Stimulated activated naive CD8-positive, alpha-beta T cell treated with anti-CD3 and anti-CD28 coated beads, Interleukin-15, Interleukin-2, amounts not matched to agents 100 ng/mL and 50 ng/mL, for 24 hours (primary cell): Measurements from ENCODE around the gene VSIG2.
A peak's percentile ranks its signal among the peaks of the same experiment; 100 is the strongest.
"Not testable (repeated sequence)": the region's sequence is repeated elsewhere in the genome, so short reads cannot be mapped to it uniquely, and the experiment has no call there.

Source experiments
- H3K27ac Mint-ChIP-seq: one replicate; pipeline ENCODE4 v1.8.0; 2021; ENCODE audit warnings: mild to moderate bottlenecking, mixed read lengths
- H3K27me3 Mint-ChIP-seq: one replicate; pipeline ENCODE4 v1.8.0; 2021; ENCODE audit warnings: mixed read lengths
- H3K36me3 Mint-ChIP-seq: one replicate; pipeline ENCODE4 v1.8.0; 2021; ENCODE audit warnings: low read depth, mixed read lengths
- H3K4me1 Mint-ChIP-seq: one replicate; pipeline ENCODE4 v1.8.0; 2021; ENCODE audit warnings: low read depth, mixed read lengths
- H3K4me3 Mint-ChIP-seq: one replicate; pipeline ENCODE4 v1.8.0; 2021; ENCODE audit warnings: mild to moderate bottlenecking, mixed read lengths
- H3K9me3 Mint-ChIP-seq: one replicate; pipeline ENCODE4 v1.8.0; 2021; ENCODE audit warnings: mixed read lengths

Gene VSIG2

DNA sequence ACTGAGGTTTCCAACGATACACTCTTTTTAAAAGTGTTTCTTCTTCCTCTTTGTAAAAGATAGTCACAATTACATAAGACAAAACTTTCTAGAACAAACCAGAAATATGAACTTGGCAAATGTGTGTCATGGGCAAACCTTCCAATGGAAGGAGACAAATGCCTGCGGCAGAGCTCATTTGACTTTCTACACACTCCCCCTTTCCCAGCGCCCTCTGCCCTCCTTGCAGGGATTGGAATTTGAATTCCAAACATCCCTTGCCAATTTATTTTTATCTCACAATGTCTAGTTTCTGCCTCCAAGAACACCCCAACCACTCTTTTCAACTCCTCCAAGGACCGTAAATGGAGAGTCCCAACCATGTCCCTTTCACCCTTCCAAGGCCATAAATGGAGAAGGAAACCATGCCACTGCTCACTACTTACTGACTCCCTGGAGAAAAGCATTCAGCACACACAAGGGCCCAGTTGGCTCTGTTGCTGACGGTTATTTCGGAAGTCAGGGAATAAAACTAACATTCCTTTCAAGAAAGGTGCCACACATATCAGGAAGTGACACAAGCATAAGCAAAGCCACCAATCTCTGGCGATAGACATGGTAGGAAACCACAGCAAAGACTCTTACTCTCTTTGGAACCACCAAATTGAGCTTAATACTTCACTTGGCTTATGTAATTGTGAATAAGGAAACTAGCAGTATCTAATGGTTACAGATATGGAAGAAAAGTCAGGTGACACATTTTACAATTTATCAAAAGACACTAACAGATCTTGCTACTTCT lies 25.0 kb upstream of the VSIG2 start:
- no peak overlapping the region for H3K27ac Mint-ChIP-seq
- H3K9me3 Mint-ChIP-seq: no peaks in the 10 kb centered on the region
- peaks cover 30% of the 10 kb centered on the region for H3K36me3 Mint-ChIP-seq
- H3K4me1 Mint-ChIP-seq: peaks cover 14% of the 10 kb centered on the region
- no peak overlapping the region for H3K4me3 Mint-ChIP-seq
- no peaks in the 10 kb centered on the region for H3K27me3 Mint-ChIP-seq

GRCh38 chr11:124770959-124771358 lies 18.9 kb upstream of the VSIG2 start:
- not testable (repeated sequence) for H3K27ac Mint-ChIP-seq, H3K27me3 Mint-ChIP-seq

DNA sequence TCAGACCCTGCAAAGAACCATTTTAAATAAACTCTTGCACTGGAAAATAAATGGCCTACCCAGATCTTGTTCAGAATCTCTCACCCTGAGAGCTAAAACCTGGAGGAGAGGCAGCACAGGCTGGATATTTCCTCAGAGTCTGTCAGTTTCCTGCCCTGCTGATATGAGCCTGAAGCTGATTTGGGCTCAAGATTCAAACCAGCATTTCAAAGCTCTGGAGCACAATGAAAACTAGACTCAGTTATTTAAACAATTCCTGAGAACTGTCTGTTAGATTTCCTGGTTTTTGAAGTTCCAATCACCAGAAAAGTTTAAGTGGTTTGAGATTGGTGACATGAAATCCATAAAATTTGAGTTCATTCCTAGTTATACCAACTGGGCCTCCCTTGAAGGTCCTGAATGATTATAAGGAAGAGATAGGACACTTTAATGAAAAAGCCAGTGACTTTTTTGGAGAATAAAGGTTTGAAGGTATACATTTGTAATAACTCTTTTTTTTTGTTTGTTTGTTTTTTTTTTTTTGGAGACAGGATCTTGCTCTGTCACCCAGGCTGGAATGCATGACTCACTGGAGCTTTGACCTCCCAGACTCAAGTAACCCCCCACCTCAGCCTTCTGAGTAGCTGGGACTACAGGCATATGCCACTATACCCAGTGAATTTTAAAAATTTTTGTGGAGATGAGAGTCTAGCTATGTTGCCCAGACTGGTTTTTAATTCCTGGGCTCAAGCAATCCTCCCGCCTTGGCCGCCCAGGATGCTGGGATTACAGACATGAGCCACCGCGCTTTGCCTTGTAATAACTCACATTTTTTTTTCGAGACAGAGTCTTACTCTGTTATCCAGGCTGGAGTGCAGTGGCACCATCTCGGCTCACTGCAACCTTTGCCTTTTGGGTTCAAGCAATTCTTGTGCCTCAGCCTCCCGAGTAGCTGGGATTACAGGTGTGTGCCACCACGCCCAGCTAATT lies 18.0 kb upstream of the VSIG2 start:
- H3K27me3 Mint-ChIP-seq: no peaks in the 10 kb centered on the region
- peaks cover 41% of the 10 kb centered on the region for H3K36me3 Mint-ChIP-seq
- no peaks in the 10 kb centered on the region for H3K4me1 Mint-ChIP-seq
- no peaks in the 10 kb centered on the region for H3K9me3 Mint-ChIP-seq
- no peak overlapping the region for H3K4me3 Mint-ChIP-seq
- no peak overlapping the region for H3K27ac Mint-ChIP-seq

More at GRCh38 chr11:124770959-124771358, 18.9 kb upstream of the VSIG2 start:
- not testable (repeated sequence) for H3K4me1 Mint-ChIP-seq, H3K9me3 Mint-ChIP-seq, H3K4me3 Mint-ChIP-seq
- H3K36me3 Mint-ChIP-seq: peaks cover 41% of the 10 kb centered on the region

DNA sequence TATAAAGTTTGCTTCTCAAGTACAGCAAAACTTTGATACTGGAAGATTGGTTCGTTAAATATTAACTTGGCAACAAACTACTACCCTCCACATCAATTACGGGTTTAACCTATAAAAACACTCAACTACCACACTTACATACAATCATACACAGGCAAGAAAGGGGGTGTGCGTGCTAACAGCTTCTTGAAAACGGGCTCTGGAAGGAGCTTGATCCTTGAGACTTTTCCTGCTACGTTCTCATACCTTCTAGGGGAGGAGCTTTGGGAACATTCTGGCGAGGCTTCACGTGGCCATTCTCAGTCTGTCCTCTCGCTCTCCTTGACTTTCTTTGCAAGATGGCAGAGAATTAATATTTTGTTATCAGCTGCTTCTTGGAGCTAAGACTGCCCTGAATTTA lies 16.9 kb upstream of the VSIG2 start:
- no peaks in the 10 kb centered on the region for H3K9me3 Mint-ChIP-seq
- no peaks in the 10 kb centered on the region for H3K27me3 Mint-ChIP-seq
- H3K4me1 Mint-ChIP-seq: no peaks in the 10 kb centered on the region
- H3K36me3 Mint-ChIP-seq: peaks cover 41% of the 10 kb centered on the region
- no peak overlapping the region for H3K4me3 Mint-ChIP-seq
- no peak overlapping the region for H3K27ac Mint-ChIP-seq

GRCh38 chr11:124766156-124766555 lies 14.1 kb upstream of the VSIG2 start:
- Mint-ChIP-seq H3K4me1 (peaks cover 15% of the 10 kb centered on the region), H3K27ac (no peak overlapping the region), H3K4me3 (no peak overlapping the region), H3K36me3 (peaks cover 24% of the 10 kb centered on the region), H3K9me3 (no peaks in the 10 kb centered on the region), H3K27me3 (peaks cover 3% of the 10 kb centered on the region)

GRCh38 chr11:124763156-124763947 lies 11.3 kb upstream of the VSIG2 start:
- peaks cover 5% of the 10 kb centered on the region for H3K36me3 Mint-ChIP-seq
- peaks cover 40% of the 10 kb centered on the region for H3K4me1 Mint-ChIP-seq
- peak overlapping the region; percentile 61 for H3K27ac Mint-ChIP-seq
- peak overlapping the region; percentile 88 for H3K4me3 Mint-ChIP-seq
- H3K9me3 Mint-ChIP-seq: no peaks in the 10 kb centered on the region
- peaks cover 22% of the 10 kb centered on the region for H3K27me3 Mint-ChIP-seq

- Mint-ChIP-seq H3K4me3 (peak overlapping the region; percentile 88), H3K27ac (peak overlapping the region; percentile 61), H3K4me1 (peaks cover 45% of the 10 kb centered on the region), H3K27me3 (peaks cover 28% of the 10 kb centered on the region), H3K9me3 (no peaks in the 10 kb centered on the region), H3K36me3 (peaks cover 4% of the 10 kb centered on the region)
Measured at GRCh38 chr11:124762624-124763155, 10.6 kb upstream of the VSIG2 start.

DNA sequence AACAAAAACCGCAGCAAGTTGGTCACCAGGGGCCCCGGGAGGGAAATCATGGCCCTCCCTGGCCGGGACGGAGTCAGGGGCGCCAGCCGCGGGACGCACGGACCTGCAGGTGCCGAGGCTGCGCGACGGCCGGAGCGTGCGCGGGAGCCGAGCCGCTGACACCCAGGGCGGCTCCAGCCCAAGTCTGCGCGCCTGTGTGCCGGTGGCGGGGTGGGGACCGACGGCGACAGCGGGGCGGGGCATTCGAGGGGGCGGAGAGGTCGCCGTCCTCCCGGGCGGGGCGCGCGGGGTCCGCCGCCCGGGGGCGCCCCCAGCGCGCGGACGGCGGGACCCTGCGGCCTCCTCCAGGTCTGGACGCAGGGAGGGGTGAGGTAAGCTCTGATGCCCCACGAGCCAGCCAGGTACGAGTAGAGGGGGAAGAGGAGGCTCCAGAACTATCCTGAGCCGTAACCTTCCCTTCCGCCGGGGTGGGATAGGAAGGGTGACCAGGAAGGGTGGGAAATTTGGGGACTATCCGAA lies 10.1 kb upstream of the VSIG2 start, which contains the start of gene ESAM:
TSS of gene ESAM (minus strand) at position 186 of the 519 bp plus-strand sequence. CDS start at position 50, 136 bp downstream.
- Mint-ChIP-seq H3K27ac (peak within 1 kb of the TSS; percentile 61), H3K9me3 (no peaks in the 10 kb centered on the region), H3K36me3 (peaks cover 4% of the 10 kb centered on the region), H3K27me3 (peaks cover 32% of the 10 kb centered on the region), H3K4me3 (peak within 1 kb of the TSS; percentile 88), H3K4me1 (peaks cover 45% of the 10 kb centered on the region)

- peaks cover 38% of the 10 kb centered on the region for H3K27me3 Mint-ChIP-seq
- H3K9me3 Mint-ChIP-seq: no peaks in the 10 kb centered on the region
- peaks cover 45% of the 10 kb centered on the region for H3K4me1 Mint-ChIP-seq
- peaks cover 4% of the 10 kb centered on the region for H3K36me3 Mint-ChIP-seq
- H3K4me3 Mint-ChIP-seq: peak overlapping the region; percentile 65
- no peak overlapping the region for H3K27ac Mint-ChIP-seq
Measured at GRCh38 chr11:124761301-124762104, 9.4 kb upstream of the VSIG2 start.

GRCh38 chr11:124760806-124761205 lies 8.8 kb upstream of the VSIG2 start:
- Mint-ChIP-seq H3K27me3 (peaks cover 44% of the 10 kb centered on the region), H3K27ac (no peak overlapping the region), H3K36me3 (no peaks in the 10 kb centered on the region), H3K4me1 (peaks cover 45% of the 10 kb centered on the region), H3K9me3 (no peaks in the 10 kb centered on the region), H3K4me3 (peak overlapping the region; percentile 65)

- Mint-ChIP-seq H3K9me3 (no peaks in the 10 kb centered on the region), H3K36me3 (no peaks in the 10 kb centered on the region), H3K27ac (no peak overlapping the region), H3K27me3 (peaks cover 44% of the 10 kb centered on the region), H3K4me1 (peaks cover 45% of the 10 kb centered on the region), H3K4me3 (peak overlapping the region; percentile 65)
Measured at GRCh38 chr11:124760205-124760652, 8.2 kb upstream of the VSIG2 start.

- peak overlapping the region; percentile 45 for H3K27ac Mint-ChIP-seq
Measured at GRCh38 chr11:124759266-124760204, 7.5 kb upstream of the VSIG2 start.

More at GRCh38 chr11:124759266-124760204, 7.5 kb upstream of the VSIG2 start:
- peak overlapping the region; percentile 65 for H3K4me3 Mint-ChIP-seq
- H3K9me3 Mint-ChIP-seq: no peaks in the 10 kb centered on the region
- H3K27me3 Mint-ChIP-seq: peaks cover 44% of the 10 kb centered on the region
- peaks cover 45% of the 10 kb centered on the region for H3K4me1 Mint-ChIP-seq
- no peaks in the 10 kb centered on the region for H3K36me3 Mint-ChIP-seq
